Body of pancreas (tissue), 4 donors: ENCODE measurements around the gene FOXP1. TPM values are rescaled to one million over a fixed set of nuclear protein-coding genes. Genes with fewer than 3 reads are reported as not detected.

Experiments
- ATAC-seq: fragments of 150-250 bp; one replicate; pipeline ENCODE4 v1.9.1; 2016
- DNase-seq, 4 donors: peaks; one replicate each; pipeline ENCODE4 v3.0.0-alpha.2; 2019
- H3K27ac ChIP-seq, 4 donors: fragments of 200-600 bp; sonication (generic); 1 replicate in 3 of 4; 2 replicates in 1 of 4; pipeline versions ENCODE4 v1.5.1 to v1.6.1; 2016 to 2019; ENCODE audit warnings: mild to moderate bottlenecking in 1 of 4, mixed read lengths in 1 of 4, moderate library complexity in 1 of 4
- H3K27me3 ChIP-seq, 2 donors: fragments of 200-600 bp; sonication (generic); one replicate each; pipeline ENCODE4 v1.6.0; 2016; ENCODE audit warnings: mild to moderate bottlenecking in 1 of 2
- H3K36me3 ChIP-seq, 2 donors: fragments of 200-600 bp; sonication (generic); replicated peaks in 1 of 2; 2 replicates each; pipeline ENCODE4 v1.5.1; 2016; ENCODE audit warnings: low read depth in 2 of 2; ENCODE audit not compliant: insufficient read depth in 1 of 2
- H3K4me1 ChIP-seq: fragments of 200-600 bp; sonication (generic); one replicate; pipeline ENCODE4 v1.6.0; 2016
- H3K4me3 ChIP-seq, 2 donors: fragments of 200-600 bp; sonication (generic); 1 replicate in 1 of 2; 2 replicates in 1 of 2; pipeline ENCODE4 v1.5.1; 2016 to 2019
- H3K9me3 ChIP-seq, 3 donors: fragments of 200-600 bp; sonication (generic); 1 replicate in 2 of 3; 2 replicates in 1 of 3; pipeline ENCODE4 v1.5.1; 2016
- POLR2A ChIP-seq, 3 donors: fragments of 450-650 bp; IDR thresholded peaks; one replicate each; pipeline ENCODE4 v1.6.1; 2016; ENCODE audit warnings: antibody characterized with exemption in 3 of 3, mild to moderate bottlenecking in 2 of 3
- WGBS, 2 donors: methylation state at CpG; one replicate each; pipeline ENCODE4 v1.1.5; 2017; 5-methylcytosine and 5-hydroxymethylcytosine counted together
- intact Hi-C: fragments of 100-400 bp; cut with DNase I; formaldehyde crosslinking; loops from one replicate; pipeline ENCODE4 v1.15.1; 2023
- total RNA-seq, 2 donors: library from RNA; depleted of rRNA; stranded (reverse); fragments of >200 nt; gene quantifications; one replicate each; pipeline ENCODE4 v1.1.0, GENCODE V29; 2016
- TF ChIP-seq, protein P1 (sequence below), 7 experiments: fragments of 450-650 bp in 4 of 7; fragments of 200-600 bp in 3 of 7; sonication (generic) in 3 of 7; IDR thresholded peaks; one replicate each; pipeline ENCODE4 v1.5.1; 2016 to 2019; ENCODE audit warnings: antibody characterized with exemption in 7 of 7

FOXP1 gene
- total RNA-seq, 2 donors from 2014 or later, result 85.7 to 86.1 TPM

DNA sequence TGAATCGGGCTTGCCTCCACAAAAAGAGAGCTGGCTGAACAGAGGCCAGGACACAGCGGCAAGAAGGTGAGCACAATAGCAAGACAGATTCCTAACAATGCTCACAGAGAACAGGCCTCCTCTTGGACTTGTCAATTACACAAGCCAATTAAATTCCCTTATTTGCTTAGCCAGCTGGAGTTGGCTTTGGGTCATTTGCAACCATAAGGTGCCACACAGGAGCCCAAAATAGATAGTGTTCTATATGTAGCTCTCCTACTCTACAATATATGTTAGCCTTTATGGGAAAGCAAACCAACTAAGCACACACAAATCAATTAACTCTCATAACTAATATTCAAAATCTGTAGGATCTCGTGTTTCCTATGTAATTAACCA is 335.6 kb downstream of the FOXP1 start:
- Histone ChIP-seq H3K36me3 (no peaks in the 10 kb centered on the region), H3K9me3 (no peaks in the 10 kb centered on the region), H3K4me1 (peaks cover 60% of the 10 kb centered on the region), H3K27me3 (no peaks in the 10 kb centered on the region), H3K27ac (peak overlapping the region in 2 of 4 donors; percentile 28 to 70), H3K4me3 (no peak overlapping the region)
- no peak for TF ChIP-seq POLR2A (IDR thresholded peaks at IDR 0.05)
- TF ChIP-seq, protein P1, sequence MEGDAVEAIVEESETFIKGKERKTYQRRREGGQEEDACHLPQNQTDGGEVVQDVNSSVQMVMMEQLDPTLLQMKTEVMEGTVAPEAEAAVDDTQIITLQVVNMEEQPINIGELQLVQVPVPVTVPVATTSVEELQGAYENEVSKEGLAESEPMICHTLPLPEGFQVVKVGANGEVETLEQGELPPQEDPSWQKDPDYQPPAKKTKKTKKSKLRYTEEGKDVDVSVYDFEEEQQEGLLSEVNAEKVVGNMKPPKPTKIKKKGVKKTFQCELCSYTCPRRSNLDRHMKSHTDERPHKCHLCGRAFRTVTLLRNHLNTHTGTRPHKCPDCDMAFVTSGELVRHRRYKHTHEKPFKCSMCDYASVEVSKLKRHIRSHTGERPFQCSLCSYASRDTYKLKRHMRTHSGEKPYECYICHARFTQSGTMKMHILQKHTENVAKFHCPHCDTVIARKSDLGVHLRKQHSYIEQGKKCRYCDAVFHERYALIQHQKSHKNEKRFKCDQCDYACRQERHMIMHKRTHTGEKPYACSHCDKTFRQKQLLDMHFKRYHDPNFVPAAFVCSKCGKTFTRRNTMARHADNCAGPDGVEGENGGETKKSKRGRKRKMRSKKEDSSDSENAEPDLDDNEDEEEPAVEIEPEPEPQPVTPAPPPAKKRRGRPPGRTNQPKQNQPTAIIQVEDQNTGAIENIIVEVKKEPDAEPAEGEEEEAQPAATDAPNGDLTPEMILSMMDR (IDR thresholded peaks at IDR 0.05), result no peak
- no peak for DNase-seq
- WGBS, 2 donors, result 95 to 100% methylated on average over 2 to 3 of the region's 3 CpGs
- intact Hi-C loops, result no loop called here
- no peak for ATAC-seq

DNA sequence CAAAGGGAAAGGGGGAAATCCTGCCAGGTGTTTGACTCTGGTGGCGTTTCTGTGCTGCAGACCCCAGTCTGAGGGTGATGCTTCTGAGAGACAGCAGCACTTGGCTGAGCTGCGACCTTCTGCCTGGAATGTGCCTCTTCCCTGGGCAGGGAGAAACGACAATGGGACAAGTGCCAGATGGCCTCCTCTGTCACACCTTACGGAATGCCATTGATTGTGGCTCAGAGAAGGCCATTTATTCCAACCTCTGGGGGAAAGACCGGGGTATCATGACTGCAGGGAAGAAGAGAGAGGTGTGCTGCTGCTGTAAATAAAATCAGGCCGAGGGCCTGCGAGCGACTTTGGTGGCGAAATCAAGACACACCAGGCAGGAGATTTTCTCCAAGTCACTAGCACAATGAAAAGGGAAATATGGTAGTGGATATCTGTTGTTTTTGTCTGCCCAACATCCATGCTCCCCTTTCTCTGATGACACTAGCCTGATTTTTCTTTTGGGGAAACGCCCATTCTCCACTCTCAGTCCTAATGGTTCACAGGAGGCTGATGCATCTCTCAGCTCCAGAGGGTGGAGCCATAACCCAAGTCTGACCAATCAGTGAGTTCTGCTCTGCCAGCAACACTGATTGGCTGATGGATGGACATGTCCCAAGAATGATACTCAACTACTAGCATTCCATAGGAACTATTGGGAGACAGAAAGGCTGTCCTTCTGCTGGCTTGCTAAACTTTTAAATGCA is 336.1 kb downstream of the FOXP1 start:
- ATAC-seq (no peak), DNase-seq (peak in 3 of 4 donors; percentile 36 to 53 (median 39))
- no peak overlapping the region for H3K4me3 ChIP-seq
- TF ChIP-seq, protein P1 (IDR thresholded peaks at IDR 0.05), result no peak
- no peak for TF ChIP-seq POLR2A (IDR thresholded peaks at IDR 0.05)
- peaks cover 55% of the 10 kb centered on the region for H3K4me1 ChIP-seq
- WGBS, 2 donors, result 67 to 79% methylated on average over 9 to 10 of the region's 10 CpGs
- H3K27me3 ChIP-seq, result no peaks in the 10 kb centered on the region
- intact Hi-C loops, result no loop called here
- no peaks in the 10 kb centered on the region for H3K36me3 ChIP-seq
- peak overlapping the region in 2 of 4 donors; percentile 28 to 70 for H3K27ac ChIP-seq
- H3K9me3 ChIP-seq, result no peaks in the 10 kb centered on the region

DNA sequence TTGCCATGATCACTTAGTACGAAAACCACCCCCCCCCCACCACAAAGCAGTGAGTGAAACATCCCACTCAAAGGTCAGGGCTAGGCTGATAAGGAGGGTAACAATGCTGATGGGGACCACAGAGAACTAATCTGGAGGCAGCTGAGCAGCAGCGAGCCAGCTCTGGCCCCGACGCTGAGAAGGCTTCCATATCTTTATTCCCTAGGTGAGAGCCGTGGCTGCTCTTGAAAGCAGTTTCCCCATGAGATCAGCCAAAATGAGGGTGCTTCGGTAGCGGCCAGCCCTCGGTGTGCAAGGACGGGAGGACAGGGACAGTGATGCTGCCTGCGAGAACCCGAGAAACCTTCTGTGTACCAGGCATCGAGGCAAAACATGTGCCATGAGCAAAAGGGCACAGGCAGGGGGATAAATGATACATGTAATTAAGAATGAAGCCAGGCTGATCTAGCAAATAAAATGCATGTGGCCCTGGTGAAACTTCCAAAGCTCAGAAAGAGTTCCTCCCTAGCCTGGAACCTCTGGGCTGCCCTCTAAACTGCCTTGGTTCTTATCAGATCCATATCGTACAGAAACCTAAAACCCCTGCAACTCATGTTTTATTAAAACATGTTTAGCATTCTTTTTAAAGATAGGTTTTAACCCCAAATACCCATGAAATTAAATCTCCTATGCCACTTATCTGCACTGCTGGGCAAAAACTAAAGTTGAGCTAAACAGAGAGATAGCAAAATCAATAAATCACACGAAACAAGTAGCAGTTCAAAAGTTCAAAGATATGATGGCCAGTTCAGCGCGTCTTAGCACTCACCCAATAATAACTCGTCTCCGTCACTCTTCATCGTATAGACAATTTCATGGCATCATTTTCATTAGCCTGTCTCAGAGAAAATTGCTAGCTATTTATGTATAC is 337.3 kb downstream of the FOXP1 start:
- no peaks in the 10 kb centered on the region for H3K27me3 ChIP-seq
- peak in 1 of 4 donors; percentile 29 for DNase-seq
- H3K27ac ChIP-seq, result peak overlapping the region in 3 of 4 donors; percentile 28 to 70 (median 57)

DNA sequence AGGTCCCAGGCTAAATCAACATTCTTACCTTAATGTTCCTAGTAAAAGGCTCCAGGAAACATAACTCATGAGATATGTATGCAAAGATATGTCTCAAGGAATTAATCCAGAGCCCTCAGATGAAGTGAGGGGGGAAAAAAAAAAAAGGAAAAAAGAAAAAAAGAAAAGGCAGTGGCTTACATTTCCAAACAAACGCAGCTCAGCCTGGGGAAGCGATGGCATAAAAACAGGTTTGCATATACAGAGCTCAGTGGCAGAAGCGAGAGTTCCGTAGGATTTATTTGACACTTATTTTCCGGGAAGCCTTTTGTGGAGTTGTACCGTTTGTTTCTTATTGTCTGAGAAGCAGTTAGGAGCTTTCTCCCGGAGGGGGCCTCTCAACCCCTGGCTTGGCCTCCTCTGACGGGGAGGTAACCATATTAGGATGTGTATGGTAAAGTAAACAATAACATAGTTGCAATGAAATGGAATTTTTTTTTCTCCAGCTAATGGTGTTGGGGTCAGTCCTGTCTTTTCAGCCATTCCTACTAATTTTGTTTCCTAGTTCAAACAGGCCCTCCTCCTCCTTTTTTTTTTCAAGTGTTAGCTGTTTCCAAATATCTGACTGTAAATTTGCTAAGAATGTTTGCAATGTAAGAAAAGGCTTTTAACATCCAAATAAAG is 338.6 kb downstream of the FOXP1 start:
- Histone ChIP-seq H3K27me3 (no peaks in the 10 kb centered on the region), H3K9me3 (no peaks in the 10 kb centered on the region), H3K4me3 (no peak overlapping the region), H3K4me1 (peaks cover 46% of the 10 kb centered on the region), H3K27ac (peak overlapping the region in 2 of 4 donors; percentile 1 to 6), H3K36me3 (no peaks in the 10 kb centered on the region)
- DNase-seq, result no peak
- no peak for TF ChIP-seq POLR2A (IDR thresholded peaks at IDR 0.05)
- TF ChIP-seq, protein P1 (IDR thresholded peaks at IDR 0.05), result no peak
- 59 to 63% methylated on average over 8 of the region's 8 CpGs for WGBS, 2 donors
- intact Hi-C loops, result no loop called here
- no peak for ATAC-seq

More for the DNA sequence above, 337.3 kb downstream of the FOXP1 start:
- TF ChIP-seq POLR2A (IDR thresholded peaks at IDR 0.05), result no peak
- TF ChIP-seq, protein P1 (IDR thresholded peaks at IDR 0.05), result no peak
- ATAC-seq, result peak; percentile 31
- no peaks in the 10 kb centered on the region for H3K9me3 ChIP-seq
- no peaks in the 10 kb centered on the region for H3K36me3 ChIP-seq
- no peak overlapping the region for H3K4me3 ChIP-seq
- H3K4me1 ChIP-seq, result peaks cover 46% of the 10 kb centered on the region
- 23 to 35% methylated on average over 15 to 19 of the region's 19 CpGs for WGBS, 2 donors
- intact Hi-C loops, result no loop called here
